ENCODE data around the gene GANC.

The GANC gene

DNA sequence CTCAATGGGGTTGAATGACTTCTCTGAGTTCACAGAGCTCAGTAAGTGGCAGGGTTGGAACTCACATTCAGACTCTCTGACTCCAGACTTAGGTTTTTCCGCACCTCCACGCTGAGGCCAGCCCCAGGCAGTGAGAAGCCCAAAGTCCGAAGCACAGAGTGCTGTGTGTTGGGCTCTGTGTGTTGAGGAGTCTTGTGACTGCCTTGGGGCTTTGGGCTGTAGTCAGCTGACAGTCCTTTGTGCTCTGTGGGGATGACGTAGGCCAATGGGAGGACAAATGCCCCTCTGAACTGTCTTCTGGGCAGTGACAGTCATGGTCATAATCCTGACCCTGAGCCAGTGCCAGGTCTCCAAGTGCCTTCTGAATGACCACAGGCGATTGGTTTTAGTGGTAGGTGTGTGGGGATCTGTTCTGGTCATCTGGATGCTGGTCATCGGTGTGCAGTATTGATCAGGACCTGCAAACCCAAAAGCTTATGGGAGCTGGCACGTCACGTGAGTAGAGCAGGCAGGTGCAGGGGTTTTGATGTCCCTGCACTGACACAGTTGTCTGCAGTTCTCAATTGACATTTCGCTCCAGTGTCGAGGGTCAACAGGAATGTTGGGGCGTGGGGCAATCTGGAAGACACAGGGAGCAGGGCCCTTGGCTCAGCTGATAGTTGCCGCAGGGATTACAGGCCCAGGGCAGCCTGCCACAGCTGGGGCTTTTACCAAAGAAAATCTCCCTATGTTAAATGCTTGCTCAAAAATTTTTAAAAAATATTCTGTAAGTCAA lies 131.6 kb downstream of the GANC start:
- DNase-seq (no peak), ATAC-seq (ENCODE audit: insufficient read depth, low read depth) (no peak)
- Histone ChIP-seq H3K36me3 (ENCODE audit: insufficient read depth, low read length) (no peaks in the 10 kb centered on the region), H3K4me1 (ENCODE audit: insufficient read depth, low read length) (no peaks in the 10 kb centered on the region), H4K20me1 (ENCODE audit: insufficient read depth, low read length) (no peaks in the 10 kb centered on the region), H3K79me2 (ENCODE audit: insufficient read depth, low read length) (no peaks in the 10 kb centered on the region), H3K4me2 (ENCODE audit: insufficient read depth, low read length) (no peak overlapping the region), H2AFZ (ENCODE audit: low read depth, low read length) (no peak overlapping the region), H3K27ac (ENCODE audit: low read length) (no peak overlapping the region), H3K9me3 (ENCODE audit: insufficient read depth, low read length, severe bottlenecking) (no peaks in the 10 kb centered on the region), H3K27me3 (ENCODE audit: insufficient read depth, low read length, poor library complexity) (no peaks in the 10 kb centered on the region), H3K4me3 (ENCODE audit: low read depth in 1 of 2, low read length in 2 of 2) (no peak overlapping the region), H3K9ac (ENCODE audit: low read depth, low read length) (no peak overlapping the region)
- no peak for TF ChIP-seq CTCF (IDR thresholded peaks at IDR 0.05; ENCODE audit: borderline replicate concordance, extremely low read depth, low read length, poor library complexity, severe bottlenecking)
- no peak for TF ChIP-seq EZH2 (IDR thresholded peaks at IDR 0.05; ENCODE audit: borderline replicate concordance, low read depth, low read length, severe bottlenecking)

GRCh38 chr15:42405863-42406482 lies 133.0 kb downstream of the GANC start:
- Histone ChIP-seq H3K4me1 (ENCODE audit: insufficient read depth, low read length) (no peaks in the 10 kb centered on the region), H3K36me3 (ENCODE audit: insufficient read depth, low read length) (no peaks in the 10 kb centered on the region), H3K4me2 (ENCODE audit: insufficient read depth, low read length) (no peak overlapping the region), H3K27ac (ENCODE audit: low read length) (no peak overlapping the region), H3K27me3 (ENCODE audit: insufficient read depth, low read length, poor library complexity) (no peaks in the 10 kb centered on the region), H2AFZ (ENCODE audit: low read depth, low read length) (no peak overlapping the region), H3K4me3 (ENCODE audit: low read depth in 1 of 2, low read length in 2 of 2) (no peak overlapping the region), H3K9ac (ENCODE audit: low read depth, low read length) (no peak overlapping the region), H3K79me2 (ENCODE audit: insufficient read depth, low read length) (no peaks in the 10 kb centered on the region), H4K20me1 (ENCODE audit: insufficient read depth, low read length) (no peaks in the 10 kb centered on the region), H3K9me3 (ENCODE audit: insufficient read depth, low read length, severe bottlenecking) (no peaks in the 10 kb centered on the region)
- TF ChIP-seq CTCF (IDR thresholded peaks at IDR 0.05; ENCODE audit: borderline replicate concordance, extremely low read depth, low read length, poor library complexity, severe bottlenecking) (no peak), EZH2 (IDR thresholded peaks at IDR 0.05; ENCODE audit: borderline replicate concordance, low read depth, low read length, severe bottlenecking) (no peak)
- ATAC-seq (ENCODE audit: insufficient read depth, low read depth) (no peak), DNase-seq (no peak)

All from DND-41 (cell line).